ENCODE data around the gene CYP19A1.

DNA sequence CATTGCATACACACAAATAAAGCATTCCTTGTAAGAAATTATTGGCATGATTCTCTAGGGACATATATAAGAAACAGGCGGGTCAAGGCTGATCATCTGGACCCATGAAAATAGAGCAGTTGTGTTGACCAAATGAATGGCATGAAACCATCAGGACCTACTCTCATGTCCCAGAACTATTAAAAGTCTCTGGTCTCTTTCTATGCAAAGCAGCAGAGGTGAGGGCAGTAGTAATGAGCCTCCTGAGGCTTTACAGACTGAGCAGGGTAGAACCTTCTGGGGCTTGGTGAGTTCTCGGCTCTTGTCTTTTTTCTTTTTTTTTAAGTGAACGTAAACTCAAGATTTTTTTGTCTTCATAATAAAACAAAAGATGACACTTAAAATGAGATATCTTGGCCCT lies 12.3 kb upstream of the CYP19A1 start:
- no peak for TF ChIP-seq POLR2AphosphoS5 (IDR thresholded peaks at IDR 0.05; ENCODE audit: low read depth, low read length)
- TF ChIP-seq, protein P1, sequence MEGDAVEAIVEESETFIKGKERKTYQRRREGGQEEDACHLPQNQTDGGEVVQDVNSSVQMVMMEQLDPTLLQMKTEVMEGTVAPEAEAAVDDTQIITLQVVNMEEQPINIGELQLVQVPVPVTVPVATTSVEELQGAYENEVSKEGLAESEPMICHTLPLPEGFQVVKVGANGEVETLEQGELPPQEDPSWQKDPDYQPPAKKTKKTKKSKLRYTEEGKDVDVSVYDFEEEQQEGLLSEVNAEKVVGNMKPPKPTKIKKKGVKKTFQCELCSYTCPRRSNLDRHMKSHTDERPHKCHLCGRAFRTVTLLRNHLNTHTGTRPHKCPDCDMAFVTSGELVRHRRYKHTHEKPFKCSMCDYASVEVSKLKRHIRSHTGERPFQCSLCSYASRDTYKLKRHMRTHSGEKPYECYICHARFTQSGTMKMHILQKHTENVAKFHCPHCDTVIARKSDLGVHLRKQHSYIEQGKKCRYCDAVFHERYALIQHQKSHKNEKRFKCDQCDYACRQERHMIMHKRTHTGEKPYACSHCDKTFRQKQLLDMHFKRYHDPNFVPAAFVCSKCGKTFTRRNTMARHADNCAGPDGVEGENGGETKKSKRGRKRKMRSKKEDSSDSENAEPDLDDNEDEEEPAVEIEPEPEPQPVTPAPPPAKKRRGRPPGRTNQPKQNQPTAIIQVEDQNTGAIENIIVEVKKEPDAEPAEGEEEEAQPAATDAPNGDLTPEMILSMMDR (IDR thresholded peaks at IDR 0.05): no peak
- no peak for TF ChIP-seq TCF7L2 (IDR thresholded peaks at IDR 0.05; ENCODE audit: low read depth, low read length)
